HUES64 (cell line): ENCODE results near the gene PHLDB2.

ENCODE experiments used
- H3K27ac ChIP-seq: 2 replicates; pipeline ENCODE4 v1.7.0; 2013; ENCODE audit warnings: low read depth, low read length, inconsistent platforms
- H3K27me3 ChIP-seq: 2 replicates; pipeline ENCODE4 v1.6.1; 2013; ENCODE audit warnings: mild to moderate bottlenecking, low read length; ENCODE audit not compliant: insufficient read depth
- H3K36me3 ChIP-seq: 2 replicates; pipeline ENCODE4 v1.6.1; 2013; ENCODE audit warnings: mild to moderate bottlenecking, low read length; ENCODE audit not compliant: insufficient read depth
- H3K4me1 ChIP-seq: 2 replicates; pipeline ENCODE4 v1.6.1; 2013; ENCODE audit warnings: mild to moderate bottlenecking, low read length, moderate library complexity; ENCODE audit not compliant: insufficient read depth
- H3K4me3 ChIP-seq: 2 replicates; pipeline ENCODE4 v1.5.1; 2013; ENCODE audit warnings: mild to moderate bottlenecking, low read length, moderate library complexity
- H3K9ac ChIP-seq: 2 replicates; pipeline ENCODE4 v1.6.1; 2013; ENCODE audit warnings: mild to moderate bottlenecking, low read depth, low read length
- H3K9me3 ChIP-seq: 2 replicates; pipeline ENCODE4 v1.6.1; 2013; ENCODE audit warnings: low read depth, low read length; ENCODE audit not compliant: insufficient read depth
- WGBS: fragments of 150-250, 120-280 bp; methylation state at CpG from one replicate; pipeline ENCODE4 v1.1.7; 2013; ENCODE audit warnings: missing lambda C conversion rate; 5-methylcytosine and 5-hydroxymethylcytosine counted together

PHLDB2 gene

DNA sequence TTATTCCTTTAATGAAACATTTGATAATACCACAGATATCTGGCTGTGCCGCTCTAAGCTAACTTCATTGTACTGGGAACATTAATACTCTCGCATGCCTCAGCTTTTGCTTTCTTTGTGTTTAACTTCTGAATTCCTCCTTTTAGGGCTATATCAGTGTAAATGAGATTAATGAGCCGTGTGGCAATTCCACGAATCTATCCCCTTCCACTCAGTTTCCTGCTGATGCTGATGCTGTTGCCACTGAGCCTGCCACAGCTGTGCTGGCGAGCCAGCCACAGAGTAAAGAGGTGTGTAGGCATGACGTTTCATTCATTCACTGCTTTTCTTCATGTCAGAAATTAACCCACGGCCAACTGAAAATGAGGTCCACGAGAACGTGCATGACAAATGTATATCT lies 89.7 kb downstream of the PHLDB2 start:
- WGBS = 93% methylated on average over 9 of the region's 9 CpGs
- Histone ChIP-seq H3K36me3 (peaks cover 8% of the 10 kb centered on the region), H3K27me3 (no peaks in the 10 kb centered on the region), H3K9me3 (no peaks in the 10 kb centered on the region), H3K4me1 (peaks cover 5% of the 10 kb centered on the region; the same call in 1 of the 2 replicates), H3K27ac (no peak overlapping the region), H3K9ac (no peak overlapping the region), H3K4me3 (no peak overlapping the region)

DNA sequence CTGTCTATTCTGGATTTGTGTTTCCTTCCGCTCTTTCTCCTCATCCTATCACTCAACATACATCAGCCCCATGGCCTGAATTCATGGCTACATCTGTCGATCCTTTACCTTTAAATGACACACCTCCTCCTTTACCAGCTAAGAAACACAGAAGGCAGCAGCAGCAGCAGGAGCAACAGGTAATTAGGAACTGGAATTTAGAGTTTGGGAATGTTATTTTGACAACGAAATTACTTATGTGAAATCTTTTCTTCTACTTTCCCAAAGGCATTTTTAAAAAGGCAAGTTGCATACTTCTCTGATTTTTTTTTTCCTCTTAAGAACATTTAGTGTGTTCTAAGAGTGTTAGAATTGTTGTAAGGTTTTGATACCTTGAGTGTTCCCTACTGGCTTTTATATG lies 90.6 kb downstream of the PHLDB2 start:
- H3K4me3 ChIP-seq = no peak overlapping the region
- no peak overlapping the region for H3K9ac ChIP-seq
- peaks cover 13% of the 10 kb centered on the region for H3K4me1 ChIP-seq
- no peak overlapping the region for H3K27ac ChIP-seq
- WGBS = 88% methylated on average over 2 of the region's 3 CpGs
- peaks cover 6% of the 10 kb centered on the region; the same call in 1 of the 2 replicates for H3K36me3 ChIP-seq
- no peaks in the 10 kb centered on the region for H3K27me3 ChIP-seq
- no peaks in the 10 kb centered on the region for H3K9me3 ChIP-seq

DNA sequence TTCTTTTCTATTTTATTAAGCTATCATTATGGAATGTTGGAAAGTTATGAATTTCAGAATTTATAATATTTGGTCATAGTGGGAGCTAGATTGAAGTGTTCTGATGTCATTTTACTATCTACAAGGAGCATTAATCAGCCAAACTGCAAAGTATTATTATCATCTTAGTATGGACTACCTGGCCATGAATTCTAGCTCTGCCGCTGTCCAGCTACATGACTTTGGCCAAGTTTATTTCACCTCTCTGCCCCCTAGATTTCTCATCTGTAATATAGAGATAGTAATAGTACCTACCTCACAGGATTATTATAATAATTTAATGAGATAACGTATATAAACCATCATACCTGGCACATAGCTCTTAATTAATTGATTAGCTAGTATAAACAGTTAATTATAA lies 92.0 kb downstream of the PHLDB2 start:
- Histone ChIP-seq H3K27me3 (no peaks in the 10 kb centered on the region; the same call in 1 of the 2 replicates), H3K27ac (no peak overlapping the region), H3K9me3 (no peaks in the 10 kb centered on the region), H3K4me1 (peaks cover 15% of the 10 kb centered on the region), H3K4me3 (no peak overlapping the region), H3K9ac (no peak overlapping the region), H3K36me3 (no peaks in the 10 kb centered on the region; the same call in 1 of the 2 replicates)
- 100% methylated on average over 1 of the region's 2 CpGs for WGBS

DNA sequence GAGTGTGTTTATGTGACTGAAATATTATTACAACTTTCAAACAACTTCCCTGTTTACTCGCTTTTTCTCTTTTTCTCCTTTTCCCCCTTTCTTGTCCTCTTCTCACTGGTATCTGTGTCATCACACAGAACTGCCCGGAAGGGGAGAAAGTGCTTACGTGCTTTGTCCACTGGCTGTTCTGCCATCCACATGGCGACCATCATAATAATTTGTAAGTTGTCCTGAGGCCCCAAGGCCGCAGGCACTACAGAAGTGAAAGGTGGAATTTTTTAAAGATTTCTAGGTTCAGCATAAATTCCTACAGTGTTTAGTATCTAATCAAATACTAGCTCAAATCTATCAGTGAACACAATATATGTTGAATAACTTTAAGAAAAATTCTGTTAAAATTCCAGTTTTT lies 93.0 kb downstream of the PHLDB2 start:
- no peak overlapping the region for H3K9ac ChIP-seq
- WGBS = 95% methylated on average over 5 of the region's 5 CpGs
- H3K4me1 ChIP-seq = peaks cover 26% of the 10 kb centered on the region
- H3K4me3 ChIP-seq = no peak overlapping the region
- H3K36me3 ChIP-seq = no peaks in the 10 kb centered on the region; the same call in 1 of the 2 replicates
- no peaks in the 10 kb centered on the region; the same call in 1 of the 2 replicates for H3K27me3 ChIP-seq
- H3K27ac ChIP-seq = no peak overlapping the region
- no peaks in the 10 kb centered on the region for H3K9me3 ChIP-seq

DNA sequence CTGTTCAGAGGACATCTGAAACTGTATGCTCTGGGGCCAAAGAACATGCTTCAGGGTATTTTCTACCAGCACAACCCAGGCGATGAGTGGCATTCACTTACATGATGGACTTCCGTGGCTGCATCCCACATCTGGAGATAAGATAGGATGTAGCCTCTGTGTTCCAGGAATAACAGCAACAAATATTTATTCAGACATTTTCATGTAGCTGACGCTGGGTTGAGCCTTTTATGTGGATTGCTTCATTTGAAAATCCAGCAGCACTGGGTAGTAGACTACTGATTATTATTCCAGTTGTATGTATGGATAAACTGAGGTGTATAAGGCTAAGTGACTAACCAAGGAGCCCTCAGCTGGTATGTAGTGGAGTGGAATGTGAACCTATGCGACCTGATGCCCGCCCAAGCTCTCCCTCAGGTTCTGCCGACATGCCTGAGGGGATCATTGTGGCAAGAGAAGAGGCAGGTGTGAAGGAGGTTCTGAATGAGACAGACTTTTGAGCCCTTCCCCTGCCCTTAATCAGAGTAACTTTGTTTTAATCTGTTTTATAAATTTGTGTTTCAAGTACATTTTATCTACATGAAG lies 93.9 kb downstream of the PHLDB2 start:
- Histone ChIP-seq H3K27me3 (no peaks in the 10 kb centered on the region; the same call in 1 of the 2 replicates), H3K9me3 (no peaks in the 10 kb centered on the region), H3K36me3 (no peaks in the 10 kb centered on the region; the same call in 1 of the 2 replicates), H3K27ac (no peak overlapping the region), H3K4me1 (peaks cover 33% of the 10 kb centered on the region), H3K4me3 (no peak overlapping the region), H3K9ac (no peak overlapping the region)
- 86% methylated on average over 6 of the region's 6 CpGs for WGBS

DNA sequence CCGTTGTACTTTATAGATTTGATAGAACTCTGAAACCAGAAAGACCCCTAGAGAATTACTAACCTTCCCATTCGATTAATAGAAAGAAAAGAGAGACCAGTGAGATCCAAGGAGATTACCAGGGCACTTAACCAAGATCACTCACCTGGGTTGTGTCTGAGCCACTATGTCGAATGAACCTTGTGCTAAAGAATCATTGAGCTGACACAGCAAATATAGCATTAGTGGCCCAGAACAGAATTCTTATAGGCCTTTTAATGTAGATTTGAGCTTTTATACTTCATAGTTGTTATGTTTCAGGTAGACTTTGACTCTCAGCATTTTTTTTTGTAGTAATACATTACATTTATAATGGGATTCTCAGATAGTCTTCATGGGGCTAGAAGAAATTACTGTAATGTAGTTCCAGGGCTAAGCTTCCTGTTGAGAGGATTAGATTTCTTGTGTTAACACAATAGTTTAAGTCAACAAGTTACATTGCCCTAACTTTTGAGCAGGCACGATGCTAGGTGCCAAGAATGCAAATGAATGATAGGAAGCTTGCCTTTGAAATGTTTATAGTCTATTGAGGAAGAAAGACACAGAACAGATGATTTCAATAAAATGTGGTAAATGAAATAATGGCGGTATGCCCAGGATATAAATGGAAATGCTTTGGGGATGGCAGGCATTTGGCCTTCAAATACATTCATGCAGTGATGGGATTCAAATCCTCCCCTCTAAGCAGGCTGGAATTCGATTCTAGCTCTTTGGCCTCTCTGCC lies 95.3 kb downstream of the PHLDB2 start:
- Histone ChIP-seq H3K36me3 (no peaks in the 10 kb centered on the region; the same call in 1 of the 2 replicates), H3K27me3 (peaks cover 14% of the 10 kb centered on the region), H3K9me3 (no peaks in the 10 kb centered on the region), H3K4me1 (peaks cover 42% of the 10 kb centered on the region), H3K9ac (no peak overlapping the region), H3K27ac (no peak overlapping the region), H3K4me3 (no peak overlapping the region)
- 70% methylated on average over 5 of the region's 6 CpGs for WGBS

DNA sequence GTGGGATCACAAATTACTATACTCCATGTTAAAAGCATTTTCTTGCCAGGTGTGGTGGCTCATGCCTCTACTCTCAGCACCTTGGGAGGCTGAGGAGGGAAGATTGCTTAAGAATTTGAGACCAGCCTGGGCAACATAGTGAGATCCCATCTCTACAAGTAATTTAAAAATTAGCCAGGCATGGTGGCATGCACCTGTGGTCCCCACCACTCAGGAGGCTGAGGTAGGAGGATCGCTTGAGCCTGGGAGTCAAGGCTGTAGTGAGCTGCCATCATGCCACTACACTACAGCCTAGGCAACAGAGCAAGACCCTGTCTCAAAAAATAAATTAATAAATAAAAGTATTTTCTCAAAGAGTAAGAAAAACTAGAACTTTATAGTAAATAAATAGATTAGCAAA lies 96.8 kb downstream of the PHLDB2 start:
- Histone ChIP-seq H3K9me3 (no peaks in the 10 kb centered on the region), H3K4me1 (peaks cover 42% of the 10 kb centered on the region), H3K36me3 (no peaks in the 10 kb centered on the region; the same call in 1 of the 2 replicates), H3K27me3 (peaks cover 18% of the 10 kb centered on the region), H3K27ac (no peak overlapping the region), H3K4me3 (no peak overlapping the region), H3K9ac (no peak overlapping the region)
- WGBS = 100% methylated on average over 1 of the region's 1 CpG

DNA sequence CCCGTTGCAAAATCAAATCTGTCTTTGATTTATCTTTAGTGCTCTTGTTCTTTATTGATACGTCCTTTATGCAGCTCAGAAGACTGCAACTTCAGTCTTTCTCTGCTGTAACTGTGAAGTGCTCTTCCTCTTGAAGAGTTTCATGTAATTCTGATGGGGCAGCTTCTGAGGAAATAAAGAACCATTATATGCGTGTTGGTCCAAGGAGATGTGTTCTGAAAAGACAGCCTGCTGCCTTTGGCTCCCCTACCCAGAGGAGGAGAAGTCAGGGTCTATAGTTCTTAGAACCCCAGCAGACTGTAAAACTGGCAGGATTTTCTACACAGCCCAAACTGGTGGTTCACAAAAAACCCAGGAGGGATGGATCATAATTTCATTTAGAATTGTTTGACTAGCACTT lies 97.4 kb downstream of the PHLDB2 start:
- Histone ChIP-seq H3K9me3 (no peaks in the 10 kb centered on the region), H3K4me3 (no peak overlapping the region), H3K27ac (peak overlapping the region; percentile 73; the same call in 1 of the 2 replicates), H3K27me3 (peaks cover 18% of the 10 kb centered on the region), H3K4me1 (peaks cover 44% of the 10 kb centered on the region), H3K36me3 (no peaks in the 10 kb centered on the region; the same call in 1 of the 2 replicates), H3K9ac (no peak overlapping the region)
- 85% methylated on average over 3 of the region's 3 CpGs for WGBS

DNA sequence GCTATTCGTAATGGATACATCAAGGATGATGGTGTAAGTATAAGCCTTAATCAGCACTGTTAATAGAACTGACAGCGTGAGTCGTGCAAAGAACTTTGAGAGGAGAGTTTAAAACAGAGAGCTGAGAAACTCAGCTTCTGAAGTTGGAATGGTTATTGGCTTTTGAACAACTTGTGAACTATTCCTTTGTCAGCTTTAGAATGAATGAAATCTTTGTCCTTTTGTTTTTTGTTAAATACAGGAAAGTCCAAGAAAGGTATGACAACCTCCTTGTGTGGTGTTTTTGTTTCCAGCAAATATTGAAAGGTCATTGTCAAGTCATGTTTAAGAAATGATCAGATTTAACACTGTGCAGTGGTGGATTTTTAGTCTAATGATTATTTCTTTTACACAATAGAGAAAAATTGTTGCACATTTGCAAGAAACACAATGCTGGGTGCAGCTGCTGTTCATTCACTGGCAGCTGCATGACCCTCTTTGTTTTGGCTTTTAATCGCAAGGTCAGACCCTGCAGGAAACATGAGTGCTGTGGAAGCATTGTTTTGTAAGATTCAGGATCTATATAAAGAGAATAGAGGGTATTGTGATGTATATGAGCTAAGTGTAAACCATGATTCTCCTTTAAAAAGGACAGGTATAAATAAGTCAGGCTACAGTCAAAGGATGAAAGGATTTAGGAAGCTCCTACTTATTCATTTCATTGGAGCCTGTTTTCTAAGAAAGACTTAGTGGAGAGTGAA lies 98.1 kb downstream of the PHLDB2 start:
- H3K36me3 ChIP-seq = no peaks in the 10 kb centered on the region; the same call in 1 of the 2 replicates
- H3K4me1 ChIP-seq = peaks cover 50% of the 10 kb centered on the region
- no peak overlapping the region for H3K9ac ChIP-seq
- H3K9me3 ChIP-seq = no peaks in the 10 kb centered on the region
- no peak overlapping the region for H3K4me3 ChIP-seq
- H3K27ac ChIP-seq = peak overlapping the region; percentile 73; the same call in 1 of the 2 replicates
- WGBS = 43% methylated on average over 4 of the region's 4 CpGs
- peaks cover 18% of the 10 kb centered on the region for H3K27me3 ChIP-seq

DNA sequence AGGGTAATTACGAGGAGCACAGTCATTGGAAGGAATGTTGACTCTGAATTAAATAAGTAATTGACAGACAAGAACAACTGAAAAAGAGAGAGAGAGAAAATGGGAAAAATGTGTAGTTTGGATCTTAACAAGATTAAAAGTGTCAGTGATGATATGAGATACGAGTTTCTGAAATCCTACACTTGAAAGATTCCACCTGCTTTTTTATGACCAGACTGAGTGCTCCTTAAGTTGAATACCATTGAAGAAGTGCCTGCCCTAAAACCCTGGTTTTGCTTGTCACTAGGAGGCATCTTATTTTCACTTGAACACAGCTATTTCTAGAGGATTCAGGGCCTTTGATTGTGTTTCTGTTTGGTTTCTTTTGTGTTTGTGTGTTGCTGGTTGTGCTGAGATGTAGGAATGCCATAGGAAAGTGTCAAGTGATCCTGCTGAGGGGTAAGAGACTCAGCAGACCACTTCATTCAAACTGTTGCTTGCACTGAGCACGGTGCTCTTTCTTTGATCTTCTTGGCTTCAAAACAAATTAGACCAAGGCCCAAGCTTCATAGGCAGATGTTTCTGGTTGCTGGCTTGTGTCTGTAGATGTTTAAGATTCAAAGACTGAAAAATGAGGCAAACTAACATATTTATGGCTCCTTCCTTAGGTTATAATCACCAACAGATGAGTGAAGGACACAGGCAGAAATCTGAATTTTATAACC lies 102.5 kb downstream of the PHLDB2 start:
- no peaks in the 10 kb centered on the region for H3K9me3 ChIP-seq
- H3K4me1 ChIP-seq = peaks cover 28% of the 10 kb centered on the region
- 71% methylated on average over 3 of the region's 3 CpGs for WGBS
- no peak overlapping the region; the same call in 1 of the 2 replicates for H3K27ac ChIP-seq
- H3K9ac ChIP-seq = no peak overlapping the region
- peaks cover 18% of the 10 kb centered on the region for H3K27me3 ChIP-seq
- peaks cover 8% of the 10 kb centered on the region; the same call in 1 of the 2 replicates for H3K36me3 ChIP-seq
- no peak overlapping the region for H3K4me3 ChIP-seq
